Endothelial cell of umbilical vein (primary cell): ENCODE data around the gene MOCOS. TPM values are rescaled to one million over a fixed set of nuclear protein-coding genes. Genes with fewer than 3 reads are reported as not detected.
A peak's percentile ranks its signal among the peaks of the same experiment; 100 is the strongest.

Source experiments
- BruUV-seq: library from RNA; stranded (reverse); fragments of 400-500 nt; replicated peaks from 2 replicates; lab custom pipeline; 2021; lab: Mats Ljungman, UMichigan
- CTCF ChIA-PET: fragments of 300-600, 350-600 bp; sonication (Branson Sonifier 250); formaldehyde crosslinking; loops from one replicate; lab custom pipeline; 2021; ENCODE audit warnings: antibody characterized with exemption, inconsistent platforms; lab: Charles Lee
- POLR2A ChIA-PET: fragments of 300-600, 350-600 bp; sonication (Branson Sonifier 250); formaldehyde crosslinking; loops from one replicate; lab custom pipeline; 2021; ENCODE audit warnings: antibody characterized with exemption, inconsistent platforms; lab: Charles Lee
- DNase-seq: peaks from one replicate; pipeline ENCODE4 v3.0.0-alpha.2; 2011; ENCODE audit warnings: low read depth, low spot score
- FAIRE-seq: peaks from 2 replicates; lab custom pipeline; 2011; peaks lifted over from hg19 to GRCh38; lab: Jason Lieb, UNC
- H2AFZ ChIP-seq: 2 replicates; pipeline ENCODE4 v1.6.0; 2012; ENCODE audit warnings: low read depth, low read length, control low read depth, inconsistent platforms
- H3K27ac ChIP-seq: 2 replicates; pipeline ENCODE4 v1.5.1; 2011; ENCODE audit warnings: low read depth, mild to moderate bottlenecking, control low read depth, low read length, moderate library complexity; ENCODE audit not compliant: insufficient read depth
- H3K27me3 ChIP-seq, 2 experiments: 2 replicates each; pipeline versions ENCODE4 v1.6.0 to v1.6.1; 2011; ENCODE audit warnings: low read length in 2 of 2, mixed read lengths in 1 of 2; ENCODE audit not compliant: control insufficient read depth in 2 of 2, insufficient read depth in 2 of 2
- H3K36me3 ChIP-seq, 2 experiments: 2 replicates in 1 of 2; 3 replicates in 1 of 2; pipeline ENCODE4 v1.5.1; 2011; ENCODE audit warnings: low read length in 2 of 2, mild to moderate bottlenecking in 1 of 2, moderate library complexity in 1 of 2; ENCODE audit not compliant: control insufficient read depth in 2 of 2, insufficient read depth in 2 of 2; ENCODE audit errors: extremely low read depth in 1 of 2
- H3K4me1 ChIP-seq: 3 replicates; pipeline ENCODE4 v1.5.1; 2011; ENCODE audit warnings: mild to moderate bottlenecking, low read length; ENCODE audit not compliant: control insufficient read depth, insufficient read depth; ENCODE audit errors: extremely low read depth
- H3K4me2 ChIP-seq: 2 replicates; pipeline ENCODE4 v1.6.1; 2011; ENCODE audit warnings: low read length, control low read depth, mixed read lengths; ENCODE audit not compliant: insufficient read depth
- H3K4me3 ChIP-seq, 3 experiments: fragments of 200-600 bp in 1 of 3; sonication (generic), shearing (Covaris generic) in 1 of 3; replicated peaks in 1 of 3; 2 replicates each; pipeline ENCODE4 v1.5.1; 2011 to 2016; ENCODE audit warnings: control low read depth in 3 of 3, low read length in 3 of 3, mild to moderate bottlenecking in 2 of 3, inconsistent platforms in 1 of 3, low read depth in 1 of 3, moderate library complexity in 1 of 3; ENCODE audit not compliant: insufficient read depth in 1 of 3
- H3K79me2 ChIP-seq: 2 replicates; pipeline ENCODE4 v1.6.0; 2012; ENCODE audit warnings: low read length, inconsistent platforms; ENCODE audit not compliant: control insufficient read depth, insufficient read depth
- H3K9ac ChIP-seq: replicated peaks from 2 replicates; pipeline ENCODE3; 2011; ENCODE audit warnings: low read length, control low read depth; ENCODE audit not compliant: insufficient read depth; ENCODE audit errors: extremely low read depth
- H3K9me1 ChIP-seq: replicated peaks from 3 replicates; pipeline ENCODE4 v1.6.0; 2011; ENCODE audit warnings: mild to moderate bottlenecking, low read length; ENCODE audit not compliant: control insufficient read depth, insufficient read depth; ENCODE audit errors: extremely low read depth
- H3K9me3 ChIP-seq: replicated peaks from 2 replicates; pipeline ENCODE4 v1.5.1; 2012; ENCODE audit warnings: low read length, inconsistent platforms; ENCODE audit not compliant: control insufficient read depth, insufficient read depth
- H4K20me1 ChIP-seq: replicated peaks from 2 replicates; pipeline ENCODE3; 2011; ENCODE audit warnings: mild to moderate bottlenecking, low read length; ENCODE audit not compliant: control insufficient read depth, insufficient read depth; ENCODE audit errors: extremely low read depth
- CTCF ChIP-seq, 2 donors: IDR thresholded peaks; 1 replicate in 1 of 2; 2 replicates in 1 of 2; pipeline ENCODE4 v1.5.1; 2011; ENCODE audit warnings: low read length in 2 of 2, mild to moderate bottlenecking in 2 of 2, moderate library complexity in 2 of 2, control low read depth in 1 of 2, inconsistent platforms in 1 of 2, low read depth in 1 of 2; ENCODE audit not compliant: insufficient read depth in 1 of 2; ENCODE audit errors: extremely low read depth in 1 of 2
- EZH2 ChIP-seq: IDR thresholded peaks from 2 replicates; pipeline ENCODE4 v1.6.1; 2012; ENCODE audit warnings: borderline replicate concordance, low read depth, mild to moderate bottlenecking, moderate library complexity, low read length, inconsistent platforms; ENCODE audit not compliant: severe bottlenecking
- FOS ChIP-seq: IDR thresholded peaks from 2 replicates; pipeline ENCODE4 v1.6.1; 2011; ENCODE audit warnings: mild to moderate bottlenecking, low read length, moderate library complexity, borderline replicate concordance; ENCODE audit not compliant: insufficient read depth
- GATA2 ChIP-seq: IDR thresholded peaks from 2 replicates; pipeline ENCODE4 v1.7.0; 2011; ENCODE audit warnings: low read depth, mild to moderate bottlenecking, moderate library complexity, mixed read lengths, low read length; ENCODE audit not compliant: insufficient read length, insufficient read depth
- JUN ChIP-seq: IDR thresholded peaks from 2 replicates; pipeline ENCODE4 v1.6.1; 2011; ENCODE audit warnings: borderline replicate concordance, low read depth; ENCODE audit not compliant: insufficient read length, insufficient read depth
- MAX ChIP-seq: IDR thresholded peaks from 2 replicates; pipeline ENCODE4 v1.6.1; 2011; ENCODE audit not compliant: insufficient read depth, insufficient read length
- MYC ChIP-seq: IDR thresholded peaks from one replicate; pipeline ENCODE4 v1.6.1; 2011; ENCODE audit warnings: mild to moderate bottlenecking, low read depth, low read length
- POLR2A ChIP-seq: IDR thresholded peaks from 2 replicates; pipeline ENCODE4 v1.6.1; 2012; ENCODE audit warnings: low read depth, mild to moderate bottlenecking, control low read depth, low read length
- POLR2AphosphoS5 ChIP-seq: IDR thresholded peaks from 2 replicates; pipeline ENCODE4 v1.6.1; 2012; ENCODE audit warnings: low read depth, mild to moderate bottlenecking, control low read depth, low read length, moderate library complexity; ENCODE audit not compliant: insufficient read depth
- dilution Hi-C: fragments of 300-500 bp; cut with MboI; formaldehyde crosslinking; loops from one replicate; pipeline ENCODE4 v1.15.0; 2019; ENCODE audit warnings: low sequenced_read_pairs; ENCODE audit not compliant: extremely low pct_ligation_motif_present
- intact Hi-C: fragments of 100-400 bp; cut with micrococcal nuclease; formaldehyde crosslinking; loops from one replicate; pipeline ENCODE4 v1.10.0; 2022
- polyA plus RNA-seq, 4 experiments: library from polyadenylated mRNA; depleted of rRNA in 3 of 4; stranded (reverse) in 3 of 4; unstranded in 1 of 4; fragments of >200 nt; gene quantifications; 2 replicates each; pipeline versions ENCODE4 v1.2.1 to v1.2.3, GENCODE V29; 2011 to 2012; ENCODE audit warnings: missing spikeins in 1 of 4
- total RNA-seq: library from RNA; stranded (reverse); gene quantifications from 2 replicates; pipeline ENCODE4 v1.2.3, GENCODE V29; 2021

Gene MOCOS
- total and polyA plus RNA-seq, 2 donors (not counting 3 experiments of a cell fraction or from before 2014, with no cell fraction given), result 0.18 to 0.88 TPM

- ChIA-PET CTCF (interaction anchor here (1.0 kb wide), 1 partner anchor 17 kb away, joined by 4 read pairs; the partner anchor contains the start of gene FHOD3), POLR2A (no interaction called here)
- Histone ChIP-seq H4K20me1 (no peaks in the 10 kb centered on the region), H3K9me3 (no peaks in the 10 kb centered on the region), H2AFZ (no peak overlapping the region), H3K36me3 (no peaks in the 10 kb centered on the region), H3K4me2 (no peak overlapping the region), H3K9ac (no peak overlapping the region), H3K4me1 (peaks cover 6% of the 10 kb centered on the region), H3K4me3 (no peak overlapping the region), H3K79me2 (no peaks in the 10 kb centered on the region), H3K27me3 (no peaks in the 10 kb centered on the region), H3K9me1 (no peaks in the 10 kb centered on the region), H3K27ac (no peak overlapping the region)
- TF ChIP-seq GATA2 (no peak), FOS (peak; percentile 59), MYC (no peak), MAX (no peak), POLR2A (no peak), POLR2AphosphoS5 (no peak), JUN (no peak)
- intact Hi-C loops (no loop called here), dilution Hi-C loops (no loop called here)
- FAIRE-seq (no peak), DNase-seq (no peak)
- BruUV-seq, result no TSS peak
Observed at GRCh38 chr18:36314754-36315153, 127.5 kb downstream of the MOCOS start.

GRCh38 chr18:36315736-36316135 lies 128.4 kb downstream of the MOCOS start:
- intact Hi-C loops (no loop called here), dilution Hi-C loops (no loop called here)
- H3K79me2 ChIP-seq, result no peaks in the 10 kb centered on the region
- no peak for FAIRE-seq
- no peak overlapping the region for H3K4me3 ChIP-seq
- H3K27ac ChIP-seq, result no peak overlapping the region
- H3K9ac ChIP-seq, result no peak overlapping the region
- TF ChIP-seq FOS (no peak), POLR2A (no peak), GATA2 (no peak), EZH2 (no peak), POLR2AphosphoS5 (no peak), JUN (no peak), MAX (no peak), CTCF (IDR thresholded peaks at IDR 0.05; ENCODE audit: extremely low read depth in 1 of 2, insufficient read depth in 1 of 2, low read depth in 1 of 2, low read length in 2 of 2) (no peak), MYC (no peak)
- no peaks in the 10 kb centered on the region for H3K4me1 ChIP-seq
- H4K20me1 ChIP-seq, result no peaks in the 10 kb centered on the region
- H2AFZ ChIP-seq, result no peak overlapping the region
- ChIA-PET POLR2A (no interaction called here), CTCF (interaction anchor here (1.3 kb wide), 1 partner anchor 14 kb away, joined by 3 read pairs; no protein-coding TSS in a partner anchor)
- H3K9me3 ChIP-seq, result no peaks in the 10 kb centered on the region
- H3K36me3 ChIP-seq, result no peaks in the 10 kb centered on the region
- no TSS peak for BruUV-seq
- DNase-seq, result no peak
- no peak overlapping the region for H3K4me2 ChIP-seq
- no peaks in the 10 kb centered on the region for H3K9me1 ChIP-seq
- no peaks in the 10 kb centered on the region for H3K27me3 ChIP-seq
